T47D (cell line): Measurements from ENCODE around the gene PCDHA4.
"Not testable (repeated sequence)": the region's sequence is repeated elsewhere in the genome, so short reads cannot be mapped to it uniquely, and the experiment has no call there.

Experiments used
- DNase-seq, 2 experiments: peaks; one replicate each; pipeline versions ENCODE4 v3.0.0 to v3.0.0-alpha.2; 2011 to 2012; ENCODE audit warnings: low read depth in 1 of 2, low spot score in 1 of 2
- JUND ChIP-seq: IDR thresholded peaks from 2 replicates; pipeline ENCODE4 v1.6.1; 2012; ENCODE audit warnings: low read depth
- in situ Hi-C: cut with HindIII; loops from 2 replicates; pipeline ENCODE4 v1.10.0; 2016; ENCODE audit warnings: low sequenced_read_pairs, low pct_unique_long_range_greater_than_20kb

PCDHA4 gene

DNA sequence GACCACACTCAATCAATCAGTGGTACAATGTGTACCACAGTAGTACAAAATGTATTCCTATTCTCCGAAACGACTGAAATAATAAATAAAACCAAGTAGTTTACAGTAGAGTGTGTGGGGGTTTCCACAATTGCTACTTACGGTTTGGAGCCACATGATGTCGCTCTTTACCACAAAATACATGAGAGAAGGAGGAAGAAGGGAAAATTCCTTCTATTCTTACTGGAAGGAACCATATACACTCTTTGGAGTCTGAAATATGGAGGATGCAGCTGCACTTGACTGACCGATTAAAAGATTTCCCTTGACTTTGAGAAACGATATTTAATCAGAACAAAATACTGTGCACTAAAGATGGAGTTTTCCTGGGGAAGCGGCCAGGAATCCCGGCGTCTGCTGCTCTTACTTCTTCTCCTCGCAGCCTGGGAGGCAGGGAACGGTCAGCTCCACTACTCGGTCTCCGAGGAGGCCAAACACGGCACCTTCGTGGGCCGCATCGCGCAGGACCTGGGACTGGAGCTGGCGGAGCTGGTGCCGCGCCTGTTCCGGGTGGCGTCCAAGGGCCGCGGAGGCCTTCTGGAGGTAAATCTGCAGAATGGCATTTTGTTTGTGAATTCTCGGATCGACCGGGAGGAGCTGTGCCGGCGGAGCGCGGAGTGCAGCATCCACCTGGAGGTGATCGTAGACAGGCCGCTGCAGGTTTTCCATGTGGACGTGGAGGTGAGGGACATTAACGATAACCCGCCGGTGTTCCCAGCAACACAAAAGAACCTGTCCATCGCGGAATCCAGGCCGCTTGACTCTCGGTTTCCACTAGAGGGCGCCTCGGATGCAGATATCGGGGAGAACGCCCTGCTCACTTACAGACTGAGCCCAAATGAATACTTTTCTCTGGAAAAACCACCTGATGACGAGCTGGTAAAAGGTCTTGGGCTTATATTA, at the start of gene PCDHA4:
Gene PCDHA4 (plus strand): TSS at position 235 of the 942 bp plus-strand sequence.
- peak in 1 of 2 experiments; percentile 86 for DNase-seq
- TF ChIP-seq JUND: no peak

DNA sequence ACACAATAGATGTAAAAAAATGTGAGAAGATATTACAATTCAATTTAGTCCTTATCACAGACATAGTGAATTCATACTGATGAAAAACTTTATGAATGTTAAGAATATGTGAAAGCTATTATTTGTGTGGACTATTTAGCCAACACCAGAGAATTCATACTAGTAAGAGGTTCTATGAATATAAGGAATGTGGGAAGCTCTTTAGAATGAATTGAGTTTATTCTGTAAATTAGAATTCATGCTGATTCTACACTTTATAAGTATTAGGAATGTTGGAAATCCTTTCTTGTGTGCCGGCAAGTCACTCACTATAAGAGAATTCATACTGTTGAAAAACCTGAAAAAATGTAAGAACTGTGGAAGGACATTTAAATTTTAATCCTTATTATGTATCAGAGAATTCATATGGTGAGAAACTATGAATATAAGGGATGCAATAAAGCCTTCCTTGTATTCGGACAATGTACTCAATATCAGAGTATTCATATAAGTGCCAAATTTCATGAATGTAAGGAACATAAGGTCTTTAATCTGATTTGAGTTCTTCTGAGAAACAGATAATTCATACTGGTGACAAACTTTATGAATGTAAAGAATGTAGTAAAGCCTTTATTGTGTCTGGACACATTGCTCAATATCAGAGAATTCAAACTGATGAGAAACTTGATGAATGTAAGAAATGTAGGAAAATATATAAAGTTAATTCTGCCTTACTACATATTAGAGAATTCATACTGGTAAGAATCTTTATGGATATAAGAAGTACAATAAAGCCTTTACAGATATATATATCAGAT, 42.5 kb upstream of the PCDHA4 start:
- peak in 1 of 2 experiments; percentile 22 for DNase-seq
- TF ChIP-seq JUND: no peak
- in situ Hi-C loops: no loop called here

More for the DNA sequence above, at the start of gene PCDHA4:
- in situ Hi-C loops: no loop called here

DNA sequence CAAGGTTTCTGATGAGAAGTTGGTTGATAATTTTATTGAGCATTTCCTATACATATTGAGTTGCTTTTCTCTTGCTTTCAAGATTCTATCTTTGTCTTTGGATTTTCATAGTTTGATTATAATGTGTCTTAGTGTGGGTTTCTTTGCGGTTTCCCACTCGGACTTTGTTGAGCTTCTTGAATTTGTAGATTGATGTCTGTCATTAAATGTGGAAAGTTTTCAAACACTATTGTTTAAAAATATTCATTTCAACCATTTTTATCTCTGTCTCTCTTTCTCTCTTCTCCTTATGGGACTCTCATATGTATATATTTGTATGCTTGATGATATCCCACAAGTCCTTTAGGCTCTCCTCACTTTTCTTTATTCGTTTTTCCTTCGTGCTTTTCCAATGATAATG, 39.4 kb upstream of the PCDHA4 start:
- DNase-seq: no peak
- no peak for TF ChIP-seq JUND
- in situ Hi-C loops: no loop called here

DNA sequence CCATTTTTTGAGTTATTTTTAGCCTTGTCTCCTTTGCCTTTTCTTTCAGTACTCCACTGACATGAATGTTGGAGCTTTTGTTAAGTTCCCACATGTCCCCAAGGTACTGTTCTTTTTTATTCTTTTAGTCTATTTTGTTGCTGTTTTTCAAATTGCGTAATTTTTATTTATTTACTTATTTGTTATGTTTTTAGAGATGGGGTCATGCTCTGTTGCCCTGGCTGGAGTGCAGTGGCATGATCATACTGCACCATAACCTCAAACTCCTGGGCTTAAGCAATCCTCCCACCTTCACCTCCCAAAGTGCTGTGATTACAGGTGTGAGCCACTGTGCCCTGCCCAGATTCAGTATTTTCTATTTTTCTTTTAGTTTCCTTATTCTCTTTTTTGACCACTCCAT, 26.4 kb upstream of the PCDHA4 start:
- DNase-seq: no peak
- TF ChIP-seq JUND: no peak
- in situ Hi-C loops: no loop called here

DNA sequence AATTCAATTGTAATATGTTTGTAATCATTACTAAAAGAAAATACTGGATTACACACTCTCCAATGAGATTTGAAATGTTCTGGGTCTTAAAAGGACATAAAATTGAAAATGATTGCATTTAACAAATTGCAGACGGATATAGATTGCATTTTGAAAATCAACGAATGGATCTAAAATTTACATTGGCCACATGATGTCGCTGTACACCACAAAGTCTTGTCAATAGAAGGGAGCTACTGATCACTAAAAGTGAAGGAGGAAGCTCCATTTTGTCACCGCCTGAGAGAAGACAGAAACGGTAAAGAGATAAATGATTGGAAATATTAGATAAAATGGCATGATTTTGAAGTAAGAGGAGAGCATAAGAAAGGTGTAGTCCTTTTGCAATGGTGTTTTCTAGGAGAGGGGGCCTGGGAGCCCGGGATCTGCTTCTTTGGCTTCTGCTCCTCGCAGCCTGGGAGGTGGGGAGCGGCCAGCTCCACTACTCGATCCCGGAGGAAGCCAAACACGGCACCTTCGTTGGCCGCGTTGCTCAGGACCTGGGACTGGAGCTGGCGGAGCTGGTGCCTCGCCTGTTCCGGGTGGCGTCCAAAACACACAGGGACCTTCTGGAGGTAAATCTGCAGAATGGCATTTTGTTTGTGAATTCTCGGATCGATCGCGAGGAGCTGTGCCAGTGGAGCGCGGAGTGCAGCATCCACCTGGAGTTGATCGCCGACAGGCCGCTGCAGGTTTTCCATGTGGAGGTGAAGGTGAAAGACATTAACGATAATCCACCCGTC, 20.8 kb upstream of the PCDHA4 start, which contains the start of gene PCDHA1:
Gene PCDHA1 (plus strand): TSS at position 236 of the 782 bp plus-strand sequence.
- peak; percentile 79 to 86 for DNase-seq
- in situ Hi-C loops: no loop called here
- TF ChIP-seq JUND: no peak

DNA sequence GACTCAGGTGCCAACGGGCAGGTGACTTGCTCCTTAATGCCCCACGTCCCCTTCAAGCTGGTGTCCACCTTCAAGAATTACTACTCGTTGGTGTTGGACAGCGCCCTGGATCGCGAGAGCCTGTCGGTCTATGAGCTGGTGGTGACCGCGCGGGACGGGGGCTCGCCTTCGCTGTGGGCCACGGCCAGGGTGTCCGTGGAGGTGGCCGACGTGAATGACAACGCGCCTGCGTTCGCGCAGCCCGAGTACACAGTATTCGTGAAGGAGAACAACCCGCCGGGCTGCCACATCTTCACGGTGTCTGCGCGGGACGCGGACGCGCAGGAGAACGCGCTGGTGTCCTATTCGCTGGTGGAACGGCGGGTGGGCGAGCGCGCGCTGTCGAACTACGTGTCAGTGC, 19.4 kb upstream of the PCDHA4 start:
- in situ Hi-C loops, DNase-seq: not testable (repeated sequence)

DNA sequence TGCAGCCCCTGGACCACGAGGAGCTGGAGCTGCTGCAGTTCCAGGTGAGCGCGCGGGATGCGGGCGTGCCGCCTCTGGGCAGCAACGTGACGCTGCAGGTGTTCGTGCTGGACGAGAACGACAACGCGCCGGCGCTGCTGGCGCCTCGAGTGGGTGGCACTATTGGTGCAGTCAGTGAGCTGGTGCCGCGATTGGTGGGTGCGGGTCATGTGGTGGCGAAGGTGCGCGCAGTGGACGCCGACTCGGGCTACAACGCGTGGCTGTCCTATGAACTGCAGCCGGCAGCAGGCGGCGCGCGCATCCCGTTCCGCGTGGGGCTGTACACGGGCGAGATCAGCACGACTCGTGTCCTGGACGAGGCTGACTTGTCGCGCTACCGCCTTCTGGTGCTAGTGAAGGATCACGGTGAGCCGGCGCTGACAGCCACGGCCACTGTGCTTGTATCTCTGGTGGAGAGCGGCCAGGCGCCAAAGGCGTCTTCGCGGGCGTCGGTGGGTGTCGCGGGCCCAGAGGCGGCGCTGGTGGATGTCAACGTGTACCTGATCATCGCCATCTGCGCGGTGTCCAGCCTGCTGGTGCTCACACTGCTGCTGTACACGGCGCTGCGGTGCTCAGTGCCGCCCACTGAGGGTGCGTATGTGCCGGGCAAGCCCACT, 18.9 kb upstream of the PCDHA4 start:
- DNase-seq, in situ Hi-C loops: not testable (repeated sequence)

DNA sequence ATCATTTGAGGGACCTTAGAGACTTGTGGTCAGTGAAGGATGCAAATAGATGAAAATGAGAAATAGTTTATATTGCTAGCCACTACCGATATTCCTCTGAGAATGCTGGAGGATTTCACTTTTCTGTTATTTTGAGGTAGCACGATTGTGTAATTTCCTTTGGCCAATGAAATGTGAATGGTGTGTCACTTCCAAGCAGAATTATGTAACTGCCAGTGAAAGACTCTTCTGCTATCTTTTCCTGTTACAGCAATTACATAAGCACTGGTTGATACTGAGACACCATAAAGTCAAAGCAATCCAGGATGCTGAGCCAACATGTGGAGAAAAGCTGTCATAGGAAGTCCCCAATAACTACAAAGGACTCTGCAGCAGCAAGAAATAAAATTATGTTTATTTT, 15.8 kb upstream of the PCDHA4 start:
- in situ Hi-C loops: no loop called here
- no peak for TF ChIP-seq JUND
- DNase-seq: no peak

DNA sequence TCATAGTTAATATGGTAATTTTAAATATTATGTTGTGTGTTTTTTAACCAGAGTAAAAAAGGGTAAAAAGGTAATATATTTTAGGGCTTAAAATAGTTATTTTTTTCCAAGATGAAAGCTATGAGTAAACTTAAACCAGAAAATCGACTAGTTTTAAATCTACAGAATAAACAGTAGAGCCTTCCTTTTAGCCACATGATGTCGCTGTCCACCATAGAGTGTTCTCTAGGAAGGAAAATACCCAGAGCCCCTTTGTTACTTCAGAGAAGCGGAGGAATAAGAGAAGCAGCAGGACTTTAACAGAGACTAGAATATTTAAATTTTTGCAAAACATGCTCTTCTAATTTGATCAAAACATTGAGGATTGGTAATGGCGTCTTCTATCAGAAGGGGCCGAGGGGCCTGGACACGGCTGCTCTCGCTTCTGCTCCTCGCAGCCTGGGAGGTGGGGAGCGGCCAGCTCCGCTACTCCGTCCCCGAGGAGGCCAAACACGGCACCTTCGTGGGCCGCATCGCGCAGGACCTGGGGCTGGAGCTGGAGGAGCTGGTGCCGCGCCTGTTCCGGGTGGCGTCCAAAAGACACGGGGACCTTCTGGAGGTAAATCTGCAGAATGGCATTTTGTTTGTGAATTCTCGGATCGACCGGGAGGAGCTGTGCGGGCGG, 12.1 kb upstream of the PCDHA4 start, which contains the start of gene PCDHA2:
Gene PCDHA2 (plus strand): TSS at position 258 of the 664 bp plus-strand sequence.
- TF ChIP-seq JUND: no peak
- DNase-seq: peak in 1 of 2 experiments; percentile 66
- in situ Hi-C loops: no loop called here

DNA sequence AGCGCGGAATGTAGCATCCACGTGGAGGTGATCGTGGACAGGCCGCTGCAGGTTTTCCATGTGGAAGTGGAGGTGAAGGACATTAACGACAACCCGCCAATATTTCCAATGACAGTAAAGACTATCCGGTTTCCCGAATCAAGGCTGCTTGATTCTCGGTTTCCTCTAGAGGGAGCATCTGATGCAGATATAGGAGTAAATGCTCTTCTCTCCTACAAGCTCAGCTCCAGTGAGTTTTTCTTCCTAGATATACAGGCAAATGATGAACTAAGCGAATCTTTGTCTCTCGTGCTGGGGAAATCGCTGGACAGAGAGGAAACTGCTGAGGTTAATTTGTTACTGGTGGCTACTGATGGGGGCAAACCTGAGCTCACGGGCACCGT, 11.6 kb upstream of the PCDHA4 start:
- in situ Hi-C loops: no loop called here
- no peak for TF ChIP-seq JUND
- peak; percentile 69 to 74 for DNase-seq

DNA sequence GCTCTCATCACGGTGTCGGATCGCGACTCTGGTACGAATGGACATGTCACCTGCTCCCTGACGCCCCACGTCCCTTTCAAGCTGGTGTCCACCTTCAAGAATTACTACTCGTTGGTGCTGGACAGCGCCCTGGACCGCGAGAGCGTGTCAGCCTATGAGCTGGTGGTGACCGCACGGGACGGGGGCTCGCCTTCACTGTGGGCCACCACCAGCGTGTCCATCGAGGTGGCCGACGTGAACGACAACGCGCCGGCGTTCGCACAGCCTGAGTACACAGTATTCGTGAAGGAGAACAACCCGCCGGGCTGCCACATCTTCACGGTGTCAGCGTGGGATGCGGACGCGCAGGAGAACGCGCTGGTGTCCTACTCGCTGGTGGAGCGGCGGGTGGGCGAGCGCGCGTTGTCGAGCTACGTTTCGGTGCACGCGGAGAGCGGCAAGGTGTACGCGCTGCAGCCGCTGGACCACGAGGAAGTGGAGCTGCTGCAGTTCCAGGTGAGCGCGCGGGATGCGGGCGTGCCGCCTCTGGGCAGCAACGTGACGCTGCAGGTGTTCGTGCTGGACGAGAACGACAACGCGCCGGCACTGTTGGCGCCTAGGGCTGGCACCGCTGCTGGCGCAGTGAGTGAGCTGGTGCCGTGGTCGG, 10.7 kb upstream of the PCDHA4 start:
- DNase-seq: not testable (repeated sequence)

More for the DNA sequence above, 10.7 kb upstream of the PCDHA4 start:
- in situ Hi-C loops: not testable (repeated sequence)
